ENCODE results near the gene SLAMF7. TPM values are rescaled to one million over a fixed set of nuclear protein-coding genes. Genes with fewer than 3 reads are reported as not detected.

Gene SLAMF7
- total and polyA plus RNA-seq, 2 donors (not counting 1 experiment from before 2014, with no cell fraction given) = not detected

- no peak overlapping the region for H3K27ac ChIP-seq (ENCODE audit: insufficient read depth, low read length)
Observed at GRCh38 chr1:160768295-160768657, 29.2 kb downstream of the SLAMF7 start.

DNA sequence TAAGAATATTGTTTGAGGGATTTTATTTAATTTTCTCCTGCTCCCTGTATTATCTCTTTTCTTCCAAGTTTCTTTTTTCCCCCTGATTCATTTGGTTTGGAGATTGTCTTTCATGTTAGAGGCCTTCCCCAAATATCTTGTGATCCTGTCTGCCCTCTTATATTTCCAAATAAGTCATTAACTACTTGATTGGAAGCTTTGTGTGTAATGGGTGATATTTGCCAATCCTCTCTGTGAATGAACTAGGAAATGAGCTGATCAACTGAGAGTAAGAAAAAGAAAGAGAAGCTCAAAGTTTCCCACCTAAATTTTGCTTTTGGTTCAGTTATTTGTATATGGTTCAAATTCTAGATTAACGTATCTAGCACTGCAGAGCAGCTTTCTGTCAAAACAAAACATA, 33.3 kb downstream of the SLAMF7 start:
- no peak overlapping the region for H2AFZ ChIP-seq (ENCODE audit: low read length)
- H3K79me2 ChIP-seq (ENCODE audit: control insufficient read depth, insufficient read depth, low read length) = no peaks in the 10 kb centered on the region
- no peak overlapping the region for H3K4me3 ChIP-seq (replicated peaks in 1 of 4; ENCODE audit: control extremely low read depth in 1 of 4, insufficient read depth in 1 of 4, low read depth in 3 of 4, low read length in 4 of 4)
- no peak overlapping the region for H3K9ac ChIP-seq (ENCODE audit: insufficient read depth, low read length)
- H3K4me1 ChIP-seq (ENCODE audit: control insufficient read depth, extremely low read depth, insufficient read depth, low read length) = no peaks in the 10 kb centered on the region
- no peaks in the 10 kb centered on the region for H3K9me3 ChIP-seq (ENCODE audit: control insufficient read depth, insufficient read depth, low read depth, low read length)
- DNase-seq (ENCODE audit: low read depth in 2 of 2) = no peak
- H3K27ac ChIP-seq (ENCODE audit: insufficient read depth, low read length) = no peak overlapping the region
- H4K20me1 ChIP-seq (ENCODE audit: control insufficient read depth, extremely low read depth, insufficient read depth, low read length) = no peaks in the 10 kb centered on the region
- no peaks in the 10 kb centered on the region for H3K27me3 ChIP-seq (ENCODE audit: control insufficient read depth, insufficient read depth, low read length)
- H3K36me3 ChIP-seq (ENCODE audit: control insufficient read depth, insufficient read depth, low read length) = no peaks in the 10 kb centered on the region
- no peak overlapping the region for H3K4me2 ChIP-seq (ENCODE audit: extremely low read depth, insufficient read depth, low read length)
- TF ChIP-seq EZH2 (IDR thresholded peaks at IDR 0.05; ENCODE audit: low read length, missing control alignments) = no peak
- TF ChIP-seq CTCF (conservative IDR thresholded peaks at IDR 0.05 in 1 of 2, IDR thresholded peaks at IDR 0.05 in 1 of 2; ENCODE audit: low read depth in 1 of 2, low read length in 2 of 2) = no peak

More at GRCh38 chr1:160768295-160768657, 29.2 kb downstream of the SLAMF7 start:
- Histone ChIP-seq H2AFZ (ENCODE audit: low read length) (no peak overlapping the region), H3K27me3 (ENCODE audit: control insufficient read depth, insufficient read depth, low read length) (no peaks in the 10 kb centered on the region), H3K36me3 (ENCODE audit: control insufficient read depth, insufficient read depth, low read length) (no peaks in the 10 kb centered on the region), H4K20me1 (ENCODE audit: control insufficient read depth, extremely low read depth, insufficient read depth, low read length) (no peaks in the 10 kb centered on the region), H3K79me2 (ENCODE audit: control insufficient read depth, insufficient read depth, low read length) (no peaks in the 10 kb centered on the region), H3K4me3 (replicated peaks in 1 of 4; ENCODE audit: control extremely low read depth in 1 of 4, insufficient read depth in 1 of 4, low read depth in 3 of 4, low read length in 4 of 4) (no peak overlapping the region), H3K9me3 (ENCODE audit: control insufficient read depth, insufficient read depth, low read depth, low read length) (no peaks in the 10 kb centered on the region), H3K4me2 (ENCODE audit: extremely low read depth, insufficient read depth, low read length) (no peak overlapping the region), H3K4me1 (ENCODE audit: control insufficient read depth, extremely low read depth, insufficient read depth, low read length) (no peaks in the 10 kb centered on the region), H3K9ac (ENCODE audit: insufficient read depth, low read length) (no peak overlapping the region)
- TF ChIP-seq EZH2 (IDR thresholded peaks at IDR 0.05; ENCODE audit: low read length, missing control alignments) (no peak), CTCF (conservative IDR thresholded peaks at IDR 0.05 in 1 of 2, IDR thresholded peaks at IDR 0.05 in 1 of 2; ENCODE audit: low read depth in 1 of 2, low read length in 2 of 2) (peak in 1 of 2 donors; percentile 24)
- no peak for DNase-seq (ENCODE audit: low read depth in 2 of 2)

DNA sequence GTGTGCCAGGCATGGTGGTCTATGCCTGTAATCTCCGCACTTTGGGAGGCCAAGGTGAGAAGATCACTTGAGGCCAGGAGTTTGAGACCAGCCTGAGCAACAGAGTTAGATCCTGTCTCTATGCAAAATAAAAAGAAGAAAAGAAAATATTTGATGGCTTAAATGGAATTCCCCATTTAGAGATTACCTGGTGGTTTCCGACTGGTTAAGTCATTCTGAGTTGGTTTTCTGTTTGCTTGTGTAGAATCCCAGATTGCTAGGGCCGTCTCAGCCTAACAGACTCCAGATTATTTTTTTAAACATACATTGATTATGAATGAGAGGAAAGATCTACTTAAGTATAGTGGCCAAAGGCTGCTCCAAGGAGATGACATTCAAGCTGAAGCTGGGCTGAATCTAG, 34.0 kb downstream of the SLAMF7 start:
- Histone ChIP-seq H3K27ac (ENCODE audit: insufficient read depth, low read length) (no peak overlapping the region), H3K4me1 (ENCODE audit: control insufficient read depth, extremely low read depth, insufficient read depth, low read length) (no peaks in the 10 kb centered on the region), H3K9me3 (ENCODE audit: control insufficient read depth, insufficient read depth, low read depth, low read length) (no peaks in the 10 kb centered on the region), H3K4me3 (replicated peaks in 1 of 4; ENCODE audit: control extremely low read depth in 1 of 4, insufficient read depth in 1 of 4, low read depth in 3 of 4, low read length in 4 of 4) (no peak overlapping the region), H3K9ac (ENCODE audit: insufficient read depth, low read length) (no peak overlapping the region), H3K27me3 (ENCODE audit: control insufficient read depth, insufficient read depth, low read length) (no peaks in the 10 kb centered on the region), H2AFZ (ENCODE audit: low read length) (no peak overlapping the region), H3K36me3 (ENCODE audit: control insufficient read depth, insufficient read depth, low read length) (no peaks in the 10 kb centered on the region), H3K79me2 (ENCODE audit: control insufficient read depth, insufficient read depth, low read length) (no peaks in the 10 kb centered on the region), H3K4me2 (ENCODE audit: extremely low read depth, insufficient read depth, low read length) (no peak overlapping the region), H4K20me1 (ENCODE audit: control insufficient read depth, extremely low read depth, insufficient read depth, low read length) (no peaks in the 10 kb centered on the region)
- no peak for DNase-seq (ENCODE audit: low read depth in 2 of 2)
- TF ChIP-seq EZH2 (IDR thresholded peaks at IDR 0.05; ENCODE audit: low read length, missing control alignments) (no peak), CTCF (conservative IDR thresholded peaks at IDR 0.05 in 1 of 2, IDR thresholded peaks at IDR 0.05 in 1 of 2; ENCODE audit: low read depth in 1 of 2, low read length in 2 of 2) (no peak)

All from fibroblast of lung (primary cell).